ENCODE measurements around the gene ABCC1. TPM values are rescaled to one million over a fixed set of nuclear protein-coding genes. Genes with fewer than 3 reads are reported as not detected.

The ABCC1 gene
- total RNA-seq, 2 experiments from 2014 or later: 40.3 to 41.0 TPM

DNA sequence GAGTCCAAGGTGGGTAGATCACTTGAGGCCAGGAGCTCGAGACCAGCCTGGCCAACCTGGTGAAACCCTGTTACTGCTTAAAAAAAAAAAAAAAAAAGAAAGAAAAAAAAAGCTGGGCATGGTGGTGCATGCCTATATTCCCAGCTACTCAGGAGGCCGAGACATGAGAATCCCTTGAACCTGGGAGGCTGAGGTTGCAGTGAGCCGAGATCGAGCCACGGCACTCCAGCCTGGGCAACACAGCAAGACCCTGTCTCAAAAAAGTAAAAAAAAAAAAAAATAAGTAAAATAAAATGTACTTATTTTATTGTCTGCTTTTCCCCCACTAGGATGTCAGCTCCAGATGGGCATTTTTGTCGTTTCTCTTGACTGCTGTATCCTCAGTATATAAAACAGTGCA lies 107.7 kb downstream of the ABCC1 start:
- CTCF ChIA-PET: interaction anchor here (0.6 to 1.1 kb wide), 2 partner anchors 11 to 16 kb away, joined by 3 to 4 read pairs; no protein-coding TSS in a partner anchor
- Mint-ChIP-seq H3K4me1 (ENCODE audit: low read depth) (peaks cover 17% of the 10 kb centered on the region), H3K9me3 (no peaks in the 10 kb centered on the region), H3K4me3 (no peak overlapping the region), H3K27me3 (ENCODE audit: low read depth) (no peaks in the 10 kb centered on the region), H3K36me3 (ENCODE audit: low read depth) (peaks cover 37% of the 10 kb centered on the region), H3K27ac (no peak overlapping the region)
- intact Hi-C loops (cut with micrococcal nuclease): no loop called here
- DNase-seq: no peak

DNA sequence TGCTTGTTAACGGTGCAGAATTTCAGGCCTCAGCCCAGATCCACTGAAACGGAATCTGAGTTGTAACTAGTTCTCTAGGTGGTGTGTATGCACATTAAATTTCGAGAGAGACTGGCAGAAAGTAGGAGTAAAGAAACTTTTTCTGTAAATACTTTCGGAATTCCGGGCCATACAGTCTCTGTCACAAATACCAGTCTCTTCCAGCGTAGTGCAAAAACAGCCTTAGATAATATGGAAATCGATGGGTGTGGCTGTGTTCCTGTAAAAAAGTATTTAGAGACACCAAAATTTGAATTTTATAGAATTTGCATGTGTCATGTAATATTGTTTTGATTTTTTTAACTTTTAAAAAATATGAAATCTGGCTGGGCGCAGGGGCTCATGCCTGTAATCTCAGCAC lies 109.7 kb downstream of the ABCC1 start:
- Mint-ChIP-seq H3K27me3 (ENCODE audit: low read depth) (no peaks in the 10 kb centered on the region), H3K4me1 (ENCODE audit: low read depth) (peaks cover 26% of the 10 kb centered on the region), H3K36me3 (ENCODE audit: low read depth) (peaks cover 39% of the 10 kb centered on the region), H3K9me3 (no peaks in the 10 kb centered on the region), H3K4me3 (no peak overlapping the region), H3K27ac (no peak overlapping the region)
- CTCF ChIA-PET: no interaction called here
- intact Hi-C loops (cut with micrococcal nuclease): no loop called here
- DNase-seq: no peak

DNA sequence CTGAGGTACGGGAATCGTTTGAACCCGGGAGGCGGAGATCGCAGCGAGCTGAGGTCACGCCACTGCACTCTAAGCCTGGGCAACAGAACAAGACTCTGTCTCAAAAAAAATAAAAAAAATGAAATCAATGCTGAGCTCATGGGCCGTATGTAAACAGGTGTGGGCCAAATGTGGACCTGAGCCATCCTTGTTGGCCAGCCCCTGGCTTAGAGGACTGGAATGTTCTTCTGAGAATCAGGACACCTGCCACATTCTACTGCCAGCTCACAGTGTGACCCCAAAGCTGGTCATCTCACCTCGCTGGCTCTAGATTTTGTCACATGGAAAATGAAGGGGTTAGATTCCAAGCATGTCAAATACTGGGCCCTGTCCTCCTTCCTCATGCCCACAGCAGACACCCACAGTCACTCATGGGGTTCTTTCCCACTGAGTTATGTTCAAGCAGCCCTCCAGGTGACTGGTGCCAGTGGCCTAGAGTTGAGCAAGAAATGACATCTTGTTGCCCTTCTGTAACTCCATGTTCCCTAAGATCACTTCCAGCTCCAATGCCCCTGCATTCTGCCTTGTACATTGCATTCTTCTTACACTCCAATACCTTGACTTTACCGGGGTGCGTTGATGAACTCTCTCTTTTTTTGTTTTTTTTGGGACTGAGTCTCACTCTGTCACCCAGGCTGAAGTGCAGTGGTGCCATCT lies 110.6 kb downstream of the ABCC1 start:
- peaks cover 40% of the 10 kb centered on the region for H3K36me3 Mint-ChIP-seq (ENCODE audit: low read depth)
- no peaks in the 10 kb centered on the region for H3K9me3 Mint-ChIP-seq
- no peaks in the 10 kb centered on the region for H3K27me3 Mint-ChIP-seq (ENCODE audit: low read depth)
- CTCF ChIA-PET: interaction anchor here (0.6 kb wide), 1 partner anchor 276 kb away, joined by 3 read pairs; no protein-coding TSS in a partner anchor
- H3K4me3 Mint-ChIP-seq: no peak overlapping the region
- intact Hi-C loops (cut with micrococcal nuclease): no loop called here
- H3K4me1 Mint-ChIP-seq (ENCODE audit: low read depth): peaks cover 26% of the 10 kb centered on the region
- no peak for DNase-seq
- H3K27ac Mint-ChIP-seq: peak overlapping the region; percentile 4

DNA sequence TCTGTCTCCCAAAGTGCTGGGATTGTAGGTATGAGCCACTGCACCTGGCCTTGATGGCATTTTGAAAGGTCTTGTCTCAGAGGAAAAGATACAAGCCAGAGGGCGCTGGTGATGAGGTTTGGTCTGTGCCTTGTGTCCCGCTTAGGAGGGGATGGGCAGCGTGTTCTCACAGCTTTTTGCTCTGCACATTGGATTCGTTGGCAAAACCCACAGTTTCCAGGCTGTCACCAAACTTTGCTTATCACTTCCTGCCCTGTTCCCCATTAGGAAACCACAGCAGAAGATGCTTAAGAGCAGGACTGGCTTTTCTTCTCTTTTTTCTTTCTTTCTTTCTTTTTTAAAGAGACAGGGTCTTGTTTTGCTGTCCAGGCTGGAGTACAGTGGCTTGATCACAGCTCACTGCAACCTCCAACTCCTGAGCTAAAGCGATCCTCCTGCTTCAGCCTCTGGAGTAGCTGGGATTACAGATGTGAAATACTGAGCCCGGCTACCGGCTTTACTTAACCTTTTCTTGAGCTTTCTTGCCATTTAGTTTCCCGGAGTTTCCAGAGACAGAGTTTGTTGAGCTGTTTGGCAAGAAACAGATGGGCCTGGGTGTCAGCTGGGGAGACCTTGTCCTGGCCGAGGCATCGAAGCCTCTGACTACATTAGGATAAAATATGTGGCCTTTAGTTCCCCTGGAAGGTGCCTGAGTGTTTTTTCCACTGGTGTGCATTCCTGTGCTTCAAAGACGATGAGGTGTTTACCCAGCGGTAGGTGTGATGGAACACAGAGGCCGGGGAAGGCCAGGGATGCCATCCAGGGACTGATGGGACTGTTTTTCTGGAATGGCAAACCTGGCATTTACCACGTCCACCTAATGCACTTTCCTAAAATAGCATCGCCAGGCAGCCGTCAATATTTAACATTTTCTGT lies 112.9 kb downstream of the ABCC1 start:
- intact Hi-C loops (cut with micrococcal nuclease): no loop called here
- Mint-ChIP-seq H3K4me3 (no peak overlapping the region), H3K27ac (no peak overlapping the region), H3K27me3 (ENCODE audit: low read depth) (no peaks in the 10 kb centered on the region), H3K4me1 (ENCODE audit: low read depth) (peaks cover 26% of the 10 kb centered on the region), H3K9me3 (no peaks in the 10 kb centered on the region), H3K36me3 (ENCODE audit: low read depth) (peaks cover 34% of the 10 kb centered on the region)
- CTCF ChIA-PET: interaction anchor here (1.8 kb wide), 1 partner anchor 190 kb away, joined by 4 read pairs; no protein-coding TSS in a partner anchor
- peak; percentile 40 for DNase-seq

DNA sequence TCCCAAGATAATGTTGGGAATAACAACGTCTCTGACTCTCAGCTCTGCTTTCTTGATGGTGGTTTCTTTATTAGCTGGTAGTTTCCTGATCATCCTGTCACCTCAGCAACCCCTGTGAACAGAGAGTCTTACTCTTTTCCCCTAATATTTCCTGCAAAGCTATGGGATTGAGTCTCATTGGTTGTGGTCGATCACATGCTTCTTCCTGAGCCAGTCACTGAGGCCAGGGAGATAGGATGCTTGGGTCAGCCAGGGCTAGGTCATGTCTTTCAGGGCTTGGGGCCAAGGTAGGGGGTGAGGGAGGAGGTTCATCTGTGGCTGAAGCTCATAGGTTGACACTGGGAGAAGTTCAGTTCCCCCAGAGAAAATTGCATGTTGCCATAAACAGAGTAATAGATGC lies 114.3 kb downstream of the ABCC1 start:
- peaks cover 26% of the 10 kb centered on the region for H3K4me1 Mint-ChIP-seq (ENCODE audit: low read depth)
- no peaks in the 10 kb centered on the region for H3K9me3 Mint-ChIP-seq
- intact Hi-C loops (cut with micrococcal nuclease): no loop called here
- no peak overlapping the region for H3K4me3 Mint-ChIP-seq
- DNase-seq: no peak
- H3K27ac Mint-ChIP-seq: peak overlapping the region; percentile 42
- CTCF ChIA-PET: interaction anchor here (0.7 to 1.8 kb wide), 3 partner anchors 107 to 286 kb away, joined by 3 to 4 read pairs (median 3); no protein-coding TSS in a partner anchor
- H3K36me3 Mint-ChIP-seq (ENCODE audit: low read depth): peaks cover 37% of the 10 kb centered on the region
- no peaks in the 10 kb centered on the region for H3K27me3 Mint-ChIP-seq (ENCODE audit: low read depth)

DNA sequence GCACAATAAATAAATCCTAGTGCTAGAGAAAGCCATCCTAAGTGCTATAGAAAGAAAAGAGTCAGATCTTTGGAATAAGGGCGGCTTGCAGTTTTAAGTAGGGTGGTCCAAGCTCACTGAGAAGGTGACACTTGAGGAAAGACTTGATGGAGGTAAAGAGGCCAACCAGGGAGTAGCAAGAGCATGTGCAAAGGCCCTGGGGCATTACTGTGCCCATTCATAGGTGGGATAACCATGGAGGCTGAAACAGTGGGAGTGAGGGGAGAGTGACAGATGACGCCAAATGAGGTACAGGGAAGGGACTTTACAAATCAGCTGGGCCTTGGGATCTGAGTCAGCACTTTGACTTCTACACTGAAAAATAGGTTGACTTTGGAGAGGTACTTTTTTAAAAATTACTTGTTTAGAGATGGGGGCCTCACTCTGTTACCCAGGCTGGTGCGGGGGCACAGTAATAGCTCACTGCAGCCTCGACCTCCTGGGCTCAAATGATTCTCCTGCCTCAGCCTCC lies 115.5 kb downstream of the ABCC1 start:
- CTCF ChIA-PET: no interaction called here
- Mint-ChIP-seq H3K4me1 (ENCODE audit: low read depth) (peaks cover 26% of the 10 kb centered on the region), H3K27me3 (ENCODE audit: low read depth) (no peaks in the 10 kb centered on the region), H3K9me3 (no peaks in the 10 kb centered on the region), H3K27ac (no peak overlapping the region), H3K36me3 (ENCODE audit: low read depth) (peaks cover 35% of the 10 kb centered on the region), H3K4me3 (no peak overlapping the region)
- no peak for DNase-seq
- intact Hi-C loops (cut with micrococcal nuclease): no loop called here

DNA sequence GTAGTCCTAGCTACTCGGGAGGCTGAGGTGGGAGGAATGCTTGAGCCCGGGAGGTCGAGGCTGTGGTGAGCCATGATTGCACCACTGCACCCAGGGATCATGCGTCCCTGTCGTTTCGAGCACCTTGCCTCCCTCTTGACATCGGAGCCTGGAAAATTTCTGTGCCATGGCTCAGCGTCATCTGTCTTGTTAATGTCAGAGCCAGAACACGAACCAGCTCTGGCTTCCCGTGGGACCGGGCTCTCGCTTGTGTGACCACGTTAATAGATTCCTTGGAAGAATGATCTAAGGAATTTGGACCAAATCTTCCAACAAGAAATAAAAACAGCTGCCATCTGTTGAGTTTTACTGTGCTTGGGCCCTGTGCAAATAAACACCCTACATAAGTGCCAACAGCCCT lies 117.7 kb downstream of the ABCC1 start:
- H3K36me3 Mint-ChIP-seq (ENCODE audit: low read depth): peaks cover 28% of the 10 kb centered on the region
- no peaks in the 10 kb centered on the region for H3K27me3 Mint-ChIP-seq (ENCODE audit: low read depth)
- no peak overlapping the region for H3K27ac Mint-ChIP-seq
- intact Hi-C loops (cut with micrococcal nuclease): no loop called here
- CTCF ChIA-PET: no interaction called here
- no peak for DNase-seq
- peaks cover 9% of the 10 kb centered on the region for H3K4me1 Mint-ChIP-seq (ENCODE audit: low read depth)
- H3K9me3 Mint-ChIP-seq: no peaks in the 10 kb centered on the region
- H3K4me3 Mint-ChIP-seq: no peak overlapping the region

DNA sequence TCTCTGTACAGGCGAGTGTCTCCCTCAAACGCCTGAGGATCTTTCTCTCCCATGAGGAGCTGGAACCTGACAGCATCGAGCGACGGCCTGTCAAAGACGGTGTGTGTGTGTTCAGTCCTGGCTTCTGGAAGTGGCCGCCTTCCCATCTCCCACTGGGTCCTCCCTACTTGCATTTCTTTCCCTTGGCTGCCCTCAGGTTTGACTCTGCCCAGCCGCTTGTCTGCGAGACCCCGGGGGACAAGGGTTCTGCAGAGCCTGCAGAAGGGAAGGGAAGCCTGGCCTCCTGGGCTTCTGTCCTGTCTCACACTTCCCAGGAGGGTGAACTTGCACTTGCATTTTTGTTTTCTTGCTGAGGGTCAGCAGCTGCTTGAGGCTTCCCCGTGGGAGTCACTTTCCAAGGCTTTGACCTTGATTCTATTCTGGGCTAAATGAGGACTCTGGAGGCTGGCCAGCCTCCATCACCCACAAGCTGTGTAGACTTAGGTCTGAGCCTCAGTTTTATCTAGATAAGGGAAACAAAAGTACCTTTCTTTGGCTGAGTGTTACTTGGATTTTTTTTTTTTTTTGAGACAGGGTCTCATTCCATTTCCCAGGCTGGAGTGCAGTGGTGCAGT lies 122.3 kb downstream of the ABCC1 start:
- intact Hi-C loops (cut with micrococcal nuclease): no loop called here
- CTCF ChIA-PET: interaction anchor here (0.7 kb wide), 2 partner anchors 63 to 592 kb away, joined by 3 to 4 read pairs; no protein-coding TSS in a partner anchor
- no peak overlapping the region for H3K4me3 Mint-ChIP-seq
- peaks cover 1% of the 10 kb centered on the region for H3K4me1 Mint-ChIP-seq (ENCODE audit: low read depth)
- no peaks in the 10 kb centered on the region for H3K27me3 Mint-ChIP-seq (ENCODE audit: low read depth)
- H3K36me3 Mint-ChIP-seq (ENCODE audit: low read depth): peaks cover 23% of the 10 kb centered on the region
- no peak for DNase-seq
- no peaks in the 10 kb centered on the region for H3K9me3 Mint-ChIP-seq
- no peak overlapping the region for H3K27ac Mint-ChIP-seq

DNA sequence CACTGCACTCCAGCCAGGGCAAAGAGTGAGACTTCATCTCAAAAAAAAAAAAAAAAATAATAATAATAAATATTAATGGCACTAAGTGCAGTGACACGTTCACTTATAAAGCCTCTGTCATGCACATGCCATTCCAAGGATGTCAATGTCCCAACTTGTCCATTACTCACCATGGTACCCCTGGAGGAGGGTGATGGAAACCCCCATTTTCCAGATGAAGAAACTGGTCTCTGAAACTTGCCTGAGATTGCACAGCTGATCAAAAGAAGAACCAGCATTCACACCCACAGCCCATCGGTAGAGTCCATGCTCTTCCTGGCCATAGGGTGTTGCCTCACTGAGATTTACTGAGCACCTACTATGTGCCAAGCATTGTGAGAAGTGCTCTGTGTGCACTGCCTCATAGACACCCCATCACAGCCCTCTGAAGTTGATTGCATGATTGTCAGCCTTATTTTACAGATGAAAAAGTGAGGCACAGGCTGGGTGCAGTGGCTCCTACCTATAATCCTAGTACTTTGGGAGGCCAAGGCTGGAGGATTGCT lies 123.7 kb downstream of the ABCC1 start:
- no peak overlapping the region for H3K27ac Mint-ChIP-seq
- H3K4me3 Mint-ChIP-seq: no peak overlapping the region
- H3K27me3 Mint-ChIP-seq (ENCODE audit: low read depth): no peaks in the 10 kb centered on the region
- H3K4me1 Mint-ChIP-seq (ENCODE audit: low read depth): peaks cover 1% of the 10 kb centered on the region
- no peaks in the 10 kb centered on the region for H3K9me3 Mint-ChIP-seq
- intact Hi-C loops (cut with micrococcal nuclease): no loop called here
- peaks cover 26% of the 10 kb centered on the region for H3K36me3 Mint-ChIP-seq (ENCODE audit: low read depth)
- CTCF ChIA-PET: interaction anchor here (0.6 kb wide), 1 partner anchor 16 kb away, joined by 3 read pairs; no protein-coding TSS in a partner anchor
- no peak for DNase-seq

DNA sequence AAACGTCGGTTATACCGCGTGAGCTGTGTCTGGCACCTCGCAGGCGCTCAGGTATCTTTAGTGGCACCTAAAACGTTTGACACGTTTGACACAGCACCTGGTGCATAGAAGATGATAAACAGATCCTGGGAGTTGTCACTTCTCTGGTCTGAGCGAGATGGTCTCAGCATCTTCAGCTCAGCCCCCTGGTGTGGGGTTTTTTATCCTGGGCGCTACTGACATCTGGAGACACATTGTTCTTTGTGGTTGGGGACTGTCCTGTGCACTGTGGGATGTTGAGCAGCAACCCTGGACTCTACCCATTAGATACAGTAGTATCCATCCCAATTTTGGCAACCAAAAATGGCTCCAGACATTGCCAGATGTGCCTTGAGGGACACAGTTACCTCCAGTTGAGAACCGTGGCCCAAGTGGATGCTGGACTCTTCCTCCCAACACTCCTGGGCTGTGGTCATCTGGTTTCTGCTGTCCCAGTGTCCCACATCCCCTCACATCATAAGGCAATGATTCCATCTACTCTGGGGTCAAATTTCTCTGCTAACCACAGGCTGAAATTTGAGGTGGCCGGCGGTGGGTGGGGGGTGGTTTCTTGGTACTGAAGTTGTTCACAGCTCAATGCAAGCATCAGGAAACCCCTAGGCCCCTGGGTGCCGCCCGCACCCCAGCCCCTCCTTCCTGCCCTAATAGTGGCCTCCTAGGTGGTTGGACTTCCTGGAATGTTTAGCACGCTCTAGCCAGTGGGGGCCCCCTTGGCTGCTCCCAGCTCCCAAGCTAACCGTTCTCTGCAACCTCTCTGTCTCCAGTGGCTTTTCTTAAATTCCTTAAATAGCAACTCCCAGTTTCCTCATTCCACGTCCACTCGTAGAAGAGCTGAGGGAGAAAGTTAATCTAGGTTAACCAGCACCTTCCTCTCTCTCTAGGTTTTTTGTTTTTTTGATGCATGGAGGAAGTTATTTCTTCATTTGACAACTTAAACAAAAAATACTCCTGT lies 124.8 kb downstream of the ABCC1 start:
- intact Hi-C loops (cut with micrococcal nuclease): no loop called here
- H3K4me1 Mint-ChIP-seq (ENCODE audit: low read depth): peaks cover 1% of the 10 kb centered on the region
- CTCF ChIA-PET: interaction anchor here (0.6 kb wide), 1 partner anchor 17 kb away, joined by 3 read pairs; no protein-coding TSS in a partner anchor
- no peak overlapping the region for H3K27ac Mint-ChIP-seq
- no peaks in the 10 kb centered on the region for H3K9me3 Mint-ChIP-seq
- peaks cover 25% of the 10 kb centered on the region for H3K36me3 Mint-ChIP-seq (ENCODE audit: low read depth)
- H3K4me3 Mint-ChIP-seq: no peak overlapping the region
- H3K27me3 Mint-ChIP-seq (ENCODE audit: low read depth): no peaks in the 10 kb centered on the region
- DNase-seq: no peak

Data from activated naive CD4-positive, alpha-beta T cell treated with anti-CD3 and anti-CD28 coated beads for 36 hours (primary cell).